ENCODE results near the gene AFP. TPM values are rescaled to one million over a fixed set of nuclear protein-coding genes. Genes with fewer than 3 reads are reported as not detected.

AFP gene
- total and polyA plus RNA-seq, 2 experiments from 2014 or later: 15,250 to 23,697 TPM

- Histone ChIP-seq H3K4me1 (ENCODE audit: insufficient read depth) (peaks cover 12% of the 10 kb centered on the region), H3K27me3 (no peaks in the 10 kb centered on the region), H3K4me3 (no peak overlapping the region), H3K4me2 (peak overlapping the region; percentile 27), H4K20me1 (ENCODE audit: insufficient read depth, poor library complexity, severe bottlenecking) (no peaks in the 10 kb centered on the region), H3K9me3 (ENCODE audit: low read depth) (no peaks in the 10 kb centered on the region), H3K36me3 (replicated peaks; ENCODE audit: insufficient read depth, low read depth) (no peaks in the 10 kb centered on the region), H3K9me2 (replicated peaks; ENCODE audit: insufficient read depth) (no peaks in the 10 kb centered on the region), H3K79me2 (no peaks in the 10 kb centered on the region), H2AFZ (no peak overlapping the region), H3K27ac (no peak overlapping the region)
- no peak for TF ChIP-seq EZH2 (IDR thresholded peaks at IDR 0.05; ENCODE audit: borderline replicate concordance)
- TF ChIP-seq EZH2phosphoT487 (IDR thresholded peaks at IDR 0.05; ENCODE audit: low read depth, severe bottlenecking, unreplicated experiment): no peak
- no peak for TF ChIP-seq CTCF (IDR thresholded peaks at IDR 0.05; ENCODE audit: poor library complexity)
- DNase-seq (ENCODE audit: low spot score): no peak
These were observed 49.6 kb downstream of the AFP start for GRCh38 chr4:73485596-73485995.

- no peaks in the 10 kb centered on the region for H3K9me2 ChIP-seq (replicated peaks; ENCODE audit: insufficient read depth)
- no peaks in the 10 kb centered on the region for H3K79me2 ChIP-seq
- 10% methylated on average over 1 of the region's 1 CpG for WGBS (ENCODE audit: low lambda C conversion rate, missing lambda C conversion rate)
- no peaks in the 10 kb centered on the region for H4K20me1 ChIP-seq (ENCODE audit: insufficient read depth, poor library complexity, severe bottlenecking)
- no peak overlapping the region for H3K27ac ChIP-seq
- DNase-seq (ENCODE audit: low spot score): no peak
- no peaks in the 10 kb centered on the region for H3K36me3 ChIP-seq (replicated peaks; ENCODE audit: insufficient read depth, low read depth)
- peak overlapping the region; percentile 27 for H3K4me2 ChIP-seq
- TF ChIP-seq EZH2 (IDR thresholded peaks at IDR 0.05; ENCODE audit: borderline replicate concordance) (no peak), CTCF (IDR thresholded peaks at IDR 0.05; ENCODE audit: poor library complexity) (no peak), EZH2phosphoT487 (IDR thresholded peaks at IDR 0.05; ENCODE audit: low read depth, severe bottlenecking, unreplicated experiment) (no peak)
- no peaks in the 10 kb centered on the region for H3K27me3 ChIP-seq
- H2AFZ ChIP-seq: no peak overlapping the region
- peaks cover 12% of the 10 kb centered on the region for H3K4me1 ChIP-seq (ENCODE audit: insufficient read depth)
- no peaks in the 10 kb centered on the region for H3K9me3 ChIP-seq (ENCODE audit: low read depth)
- no peak overlapping the region for H3K4me3 ChIP-seq
These were observed 50.5 kb downstream of the AFP start for GRCh38 chr4:73486497-73486896.

- H3K4me3 ChIP-seq: no peak overlapping the region
- no peak overlapping the region for H3K27ac ChIP-seq
- H3K9me2 ChIP-seq (replicated peaks; ENCODE audit: insufficient read depth): no peaks in the 10 kb centered on the region
- H3K27me3 ChIP-seq: no peaks in the 10 kb centered on the region
- H3K79me2 ChIP-seq: no peaks in the 10 kb centered on the region
- no peaks in the 10 kb centered on the region for H3K9me3 ChIP-seq (ENCODE audit: low read depth)
- 91% methylated on average over 1 of the region's 1 CpG for WGBS (ENCODE audit: low lambda C conversion rate, missing lambda C conversion rate)
- H2AFZ ChIP-seq: no peak overlapping the region
- H4K20me1 ChIP-seq (ENCODE audit: insufficient read depth, poor library complexity, severe bottlenecking): no peaks in the 10 kb centered on the region
- no peak for TF ChIP-seq EZH2 (IDR thresholded peaks at IDR 0.05; ENCODE audit: borderline replicate concordance)
- no peak for TF ChIP-seq EZH2phosphoT487 (IDR thresholded peaks at IDR 0.05; ENCODE audit: low read depth, severe bottlenecking, unreplicated experiment)
- H3K36me3 ChIP-seq (replicated peaks; ENCODE audit: insufficient read depth, low read depth): no peaks in the 10 kb centered on the region
- H3K4me1 ChIP-seq (ENCODE audit: insufficient read depth): peaks cover 12% of the 10 kb centered on the region
- peak overlapping the region; percentile 27 for H3K4me2 ChIP-seq
- no peak for DNase-seq (ENCODE audit: low spot score)
These were observed 51.2 kb downstream of the AFP start for GRCh38 chr4:73487233-73487632.

GRCh38 chr4:73499996-73500765, 64.2 kb downstream of the AFP start:
- peak overlapping the region; percentile 45 for H3K27ac ChIP-seq
- peak; percentile 25 for DNase-seq (ENCODE audit: low spot score)
- WGBS (ENCODE audit: low lambda C conversion rate, missing lambda C conversion rate): 56% methylated on average over 4 of the region's 4 CpGs
- no peaks in the 10 kb centered on the region for H4K20me1 ChIP-seq (ENCODE audit: insufficient read depth, poor library complexity, severe bottlenecking)
- H3K79me2 ChIP-seq: no peaks in the 10 kb centered on the region
- H3K9me2 ChIP-seq (replicated peaks; ENCODE audit: insufficient read depth): no peaks in the 10 kb centered on the region
- no peak overlapping the region for H3K4me3 ChIP-seq
- H3K4me2 ChIP-seq: peak overlapping the region; percentile 55
- H3K9me3 ChIP-seq (ENCODE audit: low read depth): no peaks in the 10 kb centered on the region
- H3K4me1 ChIP-seq (ENCODE audit: insufficient read depth): peaks cover 14% of the 10 kb centered on the region
- no peaks in the 10 kb centered on the region for H3K27me3 ChIP-seq
- H3K36me3 ChIP-seq (replicated peaks; ENCODE audit: insufficient read depth, low read depth): no peaks in the 10 kb centered on the region
- TF ChIP-seq CTCF (IDR thresholded peaks at IDR 0.05; ENCODE audit: poor library complexity): no peak
- TF ChIP-seq EZH2phosphoT487 (IDR thresholded peaks at IDR 0.05; ENCODE audit: low read depth, severe bottlenecking, unreplicated experiment): no peak
- no peak for TF ChIP-seq EZH2 (IDR thresholded peaks at IDR 0.05; ENCODE audit: borderline replicate concordance)
- peak overlapping the region; percentile 7 for H2AFZ ChIP-seq
